Kidney capillary endothelial cell (primary cell): Measurements from ENCODE around the gene APOL4.
"Not testable (repeated sequence)": the region's sequence is repeated elsewhere in the genome, so short reads cannot be mapped to it uniquely, and the experiment has no call there.

Source experiments
- DNase-seq: peaks from one replicate; pipeline ENCODE4 v3.0.0-alpha.2; 2018; ENCODE audit warnings: low spot score

APOL4 gene

DNA sequence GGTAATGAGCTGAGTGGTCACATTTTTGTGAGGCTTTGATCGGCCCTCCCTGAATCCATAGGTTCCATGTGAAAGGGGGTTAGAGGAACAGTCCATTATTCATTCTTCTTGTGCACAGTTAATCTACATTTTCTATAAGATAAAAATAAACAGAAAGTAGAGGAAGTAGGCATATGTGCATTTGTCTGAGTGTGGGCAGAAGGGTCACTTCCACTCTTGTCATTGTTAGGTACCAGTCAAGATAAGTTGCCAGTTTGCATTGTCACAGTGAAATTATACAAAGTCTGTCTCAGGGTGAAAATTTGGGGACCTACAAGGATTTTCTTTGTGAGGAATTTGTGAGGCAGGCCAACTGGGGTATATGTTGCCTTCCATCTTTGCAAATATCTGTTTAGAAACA, 4.6 kb upstream of the APOL4 start:
- no peak for DNase-seq

DNA sequence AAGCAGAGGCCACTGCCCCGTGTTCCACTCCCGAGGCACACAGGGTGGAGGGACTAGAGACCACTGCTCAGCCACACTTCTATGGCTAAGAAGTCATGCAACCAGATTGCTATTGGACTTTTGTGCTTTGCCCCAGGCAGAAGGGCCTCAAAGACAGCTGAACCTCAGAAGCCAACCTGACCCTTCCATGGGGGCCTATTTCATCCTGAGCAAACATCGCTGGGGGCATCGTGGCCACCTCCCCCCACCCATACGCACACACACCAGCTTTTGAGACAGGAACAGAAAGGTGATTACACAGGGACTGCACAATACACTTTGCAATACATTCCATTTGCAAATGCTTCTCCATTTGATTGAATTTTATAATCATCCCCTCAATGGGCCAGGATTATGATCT, 4.0 kb upstream of the APOL4 start:
- DNase-seq: not testable (repeated sequence)

DNA sequence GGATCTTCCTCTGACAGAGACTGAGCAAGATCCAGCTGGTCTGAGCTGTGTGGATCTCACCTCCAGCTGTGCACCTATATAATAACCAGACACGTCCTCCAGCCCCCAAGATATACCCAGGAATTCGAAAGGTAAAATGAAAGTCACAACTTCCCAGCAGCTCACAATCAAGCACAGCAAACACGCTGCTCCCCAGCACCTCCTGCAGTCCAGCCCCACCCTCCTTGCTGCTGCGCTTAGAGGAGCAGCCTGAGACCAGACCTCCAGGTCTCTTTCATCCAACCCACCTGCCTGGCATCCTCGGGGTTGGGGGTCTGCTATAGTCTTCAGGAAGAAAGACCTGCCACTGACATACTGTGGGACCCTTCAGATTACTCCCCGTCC, 3.0 kb upstream of the APOL4 start:
- no peak for DNase-seq

DNA sequence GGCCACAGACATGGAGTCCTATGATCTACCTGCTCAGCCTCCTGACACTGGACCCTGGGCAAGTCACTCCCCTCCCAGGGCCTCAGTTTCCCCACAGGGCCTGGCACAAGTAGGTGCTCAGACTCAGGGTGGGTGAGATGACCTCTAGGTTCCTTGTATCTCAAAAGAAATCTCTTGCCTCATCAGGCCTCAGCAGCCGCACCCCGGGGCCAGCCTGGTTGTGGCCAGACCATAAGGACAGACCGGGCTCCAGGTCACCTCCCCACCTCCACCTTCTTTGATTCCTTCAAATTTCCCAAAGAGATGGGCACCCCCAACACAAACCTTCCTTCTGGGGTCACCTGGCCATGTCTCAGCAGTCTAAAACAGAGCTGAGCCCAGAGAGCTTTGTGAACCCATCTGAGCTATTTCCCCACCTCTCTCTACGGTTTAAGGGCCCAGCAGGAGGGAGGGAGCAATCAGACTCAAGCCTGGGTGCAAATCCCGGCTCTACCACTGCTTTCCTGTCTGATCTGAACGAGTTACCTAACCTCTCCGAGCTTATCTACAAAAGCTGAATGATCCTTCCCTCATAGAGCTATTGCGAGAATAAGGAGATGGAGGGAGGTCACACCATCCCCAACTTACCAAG, 2.5 kb upstream of the APOL4 start:
- DNase-seq: no peak

DNA sequence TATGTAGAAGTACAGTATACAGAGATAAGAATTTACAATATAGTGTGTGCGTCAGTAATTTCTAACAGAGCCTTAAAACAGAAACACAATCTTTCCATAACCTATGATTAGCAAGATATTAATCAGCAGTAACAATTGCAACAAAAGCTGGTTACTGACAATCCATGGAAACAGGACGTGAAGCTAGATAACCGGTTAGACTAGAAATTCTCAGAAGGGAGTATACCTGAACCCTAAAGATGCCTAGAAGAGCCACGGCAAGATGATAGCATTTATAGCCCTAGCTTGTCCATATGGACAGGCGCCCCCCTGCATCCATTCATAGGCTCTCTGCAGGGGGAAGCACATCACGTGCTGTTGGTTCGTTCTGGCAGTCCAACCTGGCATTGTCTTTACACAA, 1.8 kb upstream of the APOL4 start:
- DNase-seq: not testable (repeated sequence)

DNA sequence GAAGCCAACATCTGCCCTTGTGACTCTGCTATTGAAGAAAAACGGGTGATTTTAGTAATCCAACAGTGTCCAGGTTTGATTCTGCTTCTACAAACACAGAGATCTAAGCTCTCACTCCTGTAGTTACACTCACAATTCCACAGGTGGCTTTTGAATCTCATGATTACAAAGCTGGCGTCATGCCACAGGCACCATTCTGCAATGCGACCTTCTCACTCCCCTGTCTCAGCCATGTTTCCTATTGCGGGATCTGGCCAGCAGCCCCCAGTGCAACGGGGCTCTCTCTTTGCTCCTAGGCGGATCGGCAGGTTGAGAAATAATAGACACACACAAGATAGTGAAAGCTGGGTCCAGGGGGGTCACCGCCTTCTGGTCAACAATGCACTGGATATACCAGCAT, 1.3 kb upstream of the APOL4 start:
- DNase-seq: peak; percentile 9

DNA sequence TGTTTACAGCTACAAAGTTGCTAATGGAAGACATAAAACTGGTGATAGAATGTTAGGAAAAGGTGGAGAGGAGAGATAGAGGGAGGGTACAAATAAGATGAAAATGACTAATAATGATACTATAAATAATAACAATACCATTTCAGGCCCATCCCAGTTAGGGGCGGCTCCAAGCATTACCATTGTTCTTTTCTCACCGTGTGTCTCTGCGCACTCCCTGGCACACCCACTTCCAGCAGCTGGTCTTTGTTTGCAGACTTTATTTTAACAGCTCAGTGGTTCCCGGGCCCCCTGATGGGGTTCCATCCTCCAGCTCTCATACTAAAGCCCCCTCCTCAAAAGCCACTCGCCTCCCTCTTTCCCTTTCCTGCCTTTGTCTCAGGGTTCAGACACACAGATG, 584 bp downstream of the APOL4 start:
- DNase-seq: not testable (repeated sequence)

DNA sequence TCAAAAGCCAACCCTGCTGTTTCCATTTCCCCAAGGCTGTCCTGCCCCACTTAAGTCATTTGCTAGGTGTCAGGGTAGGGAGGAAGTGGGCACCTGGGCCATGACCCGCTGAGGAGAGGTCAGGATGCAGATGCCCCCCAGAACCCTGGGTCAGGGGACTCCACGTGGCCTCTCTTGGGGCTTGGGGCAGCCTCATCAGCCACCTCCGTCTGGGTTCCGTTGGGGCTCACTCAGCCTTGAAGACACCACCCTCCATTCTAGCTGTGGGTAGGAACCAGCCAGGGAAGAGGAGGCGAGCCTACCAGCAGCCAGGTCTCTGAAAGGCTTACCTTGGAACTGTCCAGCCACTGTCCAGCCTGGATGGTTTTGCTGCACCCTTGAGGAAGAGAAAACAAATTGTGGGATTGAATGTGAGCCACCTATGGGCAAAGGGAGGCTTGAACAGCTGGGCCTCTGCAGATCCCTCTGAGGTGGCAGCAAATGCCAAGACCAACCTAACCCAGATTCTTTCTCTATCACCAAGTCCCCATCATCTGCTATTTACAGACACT, 2.5 kb downstream of the APOL4 start:
- no peak for DNase-seq

DNA sequence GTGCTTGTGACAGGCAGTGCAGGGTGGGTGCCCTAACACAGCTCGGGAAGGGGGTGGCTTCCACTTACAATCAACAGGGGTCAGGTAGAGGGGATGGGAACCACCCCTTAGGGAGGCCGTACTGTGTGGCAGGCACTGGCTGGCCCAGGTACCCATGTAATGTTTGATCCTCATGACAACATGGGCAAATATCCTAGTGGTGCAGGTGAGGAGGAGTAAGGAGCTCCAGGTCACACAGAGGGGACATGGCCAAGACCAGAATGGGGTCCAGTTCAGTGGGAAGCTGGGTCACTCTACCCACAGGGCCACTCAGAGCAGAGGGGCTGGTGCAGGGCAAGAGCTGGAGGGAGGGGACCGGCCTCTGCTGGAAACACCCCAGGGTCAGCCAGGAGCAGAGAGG, 3.1 kb downstream of the APOL4 start:
- DNase-seq: no peak

DNA sequence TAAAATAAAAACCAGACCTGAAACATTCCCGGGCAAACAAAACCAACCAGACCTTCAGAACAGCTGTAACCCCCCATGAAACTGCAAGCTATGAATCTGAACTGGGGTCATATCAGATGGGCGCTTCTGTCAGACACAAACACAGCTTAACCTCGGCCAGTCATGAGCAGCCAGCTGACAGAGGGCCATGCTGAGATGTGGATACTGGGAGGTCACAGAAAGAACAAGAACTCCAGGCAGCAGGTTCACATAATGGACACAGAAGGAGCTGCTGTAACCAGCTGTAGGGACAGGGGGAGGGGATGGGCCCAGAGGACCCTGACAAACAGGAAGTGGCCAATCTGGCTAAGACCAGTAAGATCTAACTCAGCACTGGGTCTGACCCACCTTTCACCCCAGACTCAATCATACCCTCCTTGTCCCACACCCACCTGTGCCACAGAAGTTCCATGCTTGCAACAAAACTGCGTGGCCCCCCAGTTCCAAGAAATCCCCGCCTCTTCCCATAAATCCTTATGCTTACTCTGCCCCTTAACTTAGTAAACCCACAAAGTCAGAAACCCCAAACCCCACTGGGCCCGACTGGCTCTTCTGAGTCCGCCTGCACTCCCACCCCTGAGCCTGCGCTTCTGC, 4.0 kb downstream of the APOL4 start:
- DNase-seq: no peak

DNA sequence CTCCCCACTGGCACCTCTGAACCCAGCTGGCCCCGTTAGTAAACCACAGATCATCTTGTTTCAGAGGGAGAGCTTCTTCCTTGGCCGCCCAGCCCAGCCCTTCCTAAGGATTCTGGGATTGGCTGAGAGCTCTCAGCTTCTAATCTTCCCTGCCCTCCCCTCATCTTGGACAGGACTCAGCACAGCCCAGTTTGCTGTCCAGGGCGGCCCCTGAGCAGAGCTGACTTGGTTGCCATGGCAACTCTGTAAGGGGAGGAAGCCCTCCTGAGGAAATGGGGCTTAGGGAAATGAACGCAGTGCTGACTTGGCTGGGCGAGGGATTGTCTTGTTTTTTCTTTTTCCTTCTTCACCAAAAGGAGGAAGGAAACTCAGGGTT, 4.6 kb downstream of the APOL4 start:
- DNase-seq: peak; percentile 81

DNA sequence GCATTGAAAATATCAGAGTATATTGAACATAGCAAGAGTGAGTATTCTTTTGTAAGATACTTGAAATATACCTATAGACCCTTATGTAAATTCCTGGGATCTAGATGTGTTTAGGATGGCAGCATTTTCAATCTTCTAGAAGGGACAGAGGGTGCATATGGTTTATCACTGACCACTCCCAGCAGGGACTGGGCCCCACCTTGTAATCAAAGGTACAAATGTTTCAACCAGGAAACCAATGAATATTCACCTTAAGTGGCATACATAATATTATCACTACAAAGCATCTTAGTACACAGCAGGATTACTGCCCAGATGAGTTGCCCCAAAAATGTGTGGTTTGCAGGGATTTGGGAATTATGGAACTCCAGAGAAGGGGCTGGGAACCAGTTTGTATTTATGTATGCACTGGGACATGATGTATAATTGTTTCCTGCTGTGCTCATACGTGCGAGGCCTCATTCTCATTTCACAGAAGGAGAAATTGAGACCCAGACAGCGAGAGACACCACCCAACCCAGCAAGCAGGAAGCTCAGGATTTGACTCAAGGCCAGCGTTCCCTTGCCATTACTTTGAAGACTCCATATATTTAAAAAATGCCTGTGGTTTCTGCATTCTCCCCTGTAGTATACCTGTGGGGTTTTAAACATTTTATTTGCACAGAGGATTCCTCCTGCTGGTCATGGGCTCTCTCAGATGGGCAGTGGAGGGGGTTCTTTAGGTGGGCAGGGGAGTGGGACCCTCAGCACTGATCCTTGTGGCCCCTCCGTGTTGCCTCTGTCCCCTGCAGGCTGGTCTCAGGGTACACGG, 5.2 kb downstream of the APOL4 start:
- DNase-seq: no peak

DNA sequence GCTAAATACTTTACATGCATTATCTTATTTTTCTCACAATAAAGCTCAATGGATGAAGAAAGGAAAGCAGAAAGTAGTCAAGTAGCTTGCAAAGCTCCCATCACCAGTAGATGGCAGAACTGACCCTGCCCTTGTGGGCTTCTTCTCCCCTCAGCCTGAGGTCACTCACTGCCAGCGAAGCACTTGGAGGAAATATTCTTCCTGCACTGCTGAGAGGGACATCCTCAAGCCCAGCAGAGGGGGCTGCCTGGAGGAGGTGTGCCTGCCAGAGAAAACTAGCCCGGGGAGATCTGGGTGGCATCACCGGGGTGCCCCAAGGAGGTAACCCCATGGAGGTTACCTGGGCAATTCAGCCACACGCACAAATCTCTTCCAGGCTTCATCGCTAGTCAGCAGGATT, 6.6 kb downstream of the APOL4 start:
- DNase-seq: peak; percentile 70

DNA sequence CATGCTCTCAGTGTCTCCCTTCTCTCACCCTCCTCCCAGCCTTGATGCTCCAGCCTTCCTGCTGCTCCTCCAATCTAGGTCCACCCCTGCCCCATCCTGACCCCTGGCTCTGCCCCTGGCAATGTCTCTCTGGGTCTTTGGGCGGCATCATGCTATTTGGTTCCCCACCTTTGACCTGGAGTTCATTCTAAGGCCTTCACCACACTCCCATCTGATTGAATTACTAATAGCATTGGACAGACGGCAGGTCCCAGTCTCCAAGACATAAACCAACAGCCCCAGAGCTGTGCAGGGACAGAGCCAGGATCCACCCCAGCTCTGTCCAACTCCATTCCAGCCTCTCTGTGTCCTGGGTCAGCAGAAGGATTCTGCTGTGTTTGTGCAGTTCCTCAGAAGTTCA, 7.2 kb downstream of the APOL4 start:
- no peak for DNase-seq

DNA sequence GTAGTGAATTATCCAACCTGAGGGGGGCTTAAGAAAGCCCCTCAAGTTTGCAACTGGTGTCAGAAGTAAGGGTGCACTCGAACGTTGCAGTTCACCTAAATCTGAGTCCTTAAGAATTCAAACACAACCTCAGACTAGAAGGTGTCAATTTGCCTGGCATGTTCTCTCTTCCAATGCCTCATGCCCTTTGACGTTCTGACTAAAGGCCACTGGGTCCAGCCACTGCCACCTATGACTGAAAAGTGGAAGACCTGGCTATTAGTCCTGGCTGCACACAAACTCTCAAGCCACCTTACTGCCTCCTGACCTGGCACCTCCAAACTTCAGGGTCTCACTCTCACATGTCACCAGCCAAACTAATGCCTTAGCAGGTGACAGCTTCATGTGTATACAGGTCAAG, 8.0 kb downstream of the APOL4 start:
- DNase-seq: no peak

DNA sequence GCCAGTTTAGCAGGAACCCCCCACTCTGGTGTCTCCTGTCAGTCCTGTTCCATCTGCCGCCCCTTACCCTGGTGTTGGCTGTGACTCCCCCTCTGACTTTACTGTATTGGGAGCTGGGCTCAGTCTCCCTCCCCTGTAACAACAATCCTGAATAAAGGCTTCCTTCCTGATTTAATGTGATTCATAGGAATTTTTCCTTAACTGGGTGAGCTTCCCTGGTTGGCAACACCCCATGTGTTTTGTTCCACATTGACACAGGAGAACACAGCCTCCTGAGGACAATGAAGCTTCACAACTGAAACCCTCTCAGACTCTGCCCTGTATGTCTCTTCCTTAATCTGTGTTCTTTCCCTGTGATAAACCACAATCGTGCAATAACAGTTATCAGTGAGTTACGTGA, 8.4 kb downstream of the APOL4 start:
- no peak for DNase-seq

DNA sequence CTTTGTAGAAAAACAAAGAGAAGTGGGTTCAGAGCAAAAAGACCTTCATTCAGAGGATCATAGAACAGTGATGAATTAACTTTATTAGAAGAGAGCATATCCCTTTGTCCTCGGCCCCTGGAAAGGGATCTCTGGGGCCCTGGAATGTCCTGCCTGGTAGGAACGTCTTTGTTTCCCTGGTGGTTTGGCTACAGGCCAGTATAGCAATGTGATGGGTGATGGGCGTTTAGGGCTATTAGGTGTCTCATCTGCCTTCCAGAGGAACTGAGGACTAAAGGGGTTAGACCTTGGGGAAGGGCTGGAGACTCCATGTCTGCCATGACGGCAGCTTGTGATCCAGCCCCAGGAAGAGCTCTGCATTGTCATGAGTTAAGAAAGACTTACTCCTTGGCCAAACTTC, 9.1 kb downstream of the APOL4 start:
- peak; percentile 51 for DNase-seq

DNA sequence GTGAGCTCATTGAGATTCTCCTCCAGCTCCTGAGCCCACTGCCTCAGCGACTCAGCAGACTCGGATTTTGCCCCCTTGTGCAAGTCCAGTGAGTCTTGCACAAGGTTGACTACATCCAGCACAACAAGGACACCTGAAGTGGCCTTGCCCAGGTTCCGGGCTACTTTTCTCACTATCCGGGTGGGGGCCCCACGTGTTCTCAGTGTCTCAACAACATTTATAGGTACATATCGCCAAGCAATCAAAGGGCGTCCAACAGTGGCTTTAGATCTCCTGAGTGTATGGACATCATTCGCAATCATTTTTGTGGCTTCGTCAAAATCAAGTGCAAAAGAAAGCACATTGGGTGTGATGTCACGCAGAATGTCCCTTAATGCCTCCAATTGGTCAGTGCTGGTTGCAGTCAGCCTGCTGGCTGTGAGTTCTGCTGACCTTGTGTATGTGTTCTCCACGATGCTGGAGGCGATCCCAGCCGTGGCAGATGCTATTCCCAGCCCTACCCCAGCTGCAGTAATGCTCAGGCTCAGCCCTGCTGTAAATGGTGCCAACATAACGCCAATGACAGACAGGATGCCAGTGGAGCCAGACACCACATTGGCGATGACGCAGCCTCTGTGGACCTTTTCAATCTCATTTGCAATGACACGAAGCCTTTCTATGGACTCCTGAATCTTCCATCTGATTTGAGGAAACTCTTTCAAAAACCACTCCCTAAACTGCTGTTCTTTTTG, 10.3 kb downstream of the APOL4 start:
- no peak for DNase-seq

DNA sequence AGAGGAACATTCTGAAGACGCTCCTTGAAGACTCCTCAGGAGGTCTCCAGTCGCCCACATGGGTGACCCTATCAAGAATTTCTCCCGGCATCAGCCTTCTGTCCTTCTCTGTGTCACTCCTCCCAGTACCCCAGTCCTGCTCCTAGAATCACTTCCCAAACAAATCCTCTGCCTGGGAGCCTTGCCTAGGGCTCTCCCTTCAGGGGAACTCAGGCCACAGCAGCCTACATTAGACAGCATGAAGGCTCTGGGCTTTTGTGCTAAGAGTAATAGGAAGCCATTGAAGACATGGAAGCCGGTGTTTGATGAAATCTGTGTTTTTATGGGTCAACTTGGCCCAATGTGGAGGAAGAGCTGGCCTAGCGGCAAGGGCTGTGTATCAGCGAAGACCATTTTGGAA, 13.7 kb downstream of the APOL4 start:
- not testable (repeated sequence) for DNase-seq

DNA sequence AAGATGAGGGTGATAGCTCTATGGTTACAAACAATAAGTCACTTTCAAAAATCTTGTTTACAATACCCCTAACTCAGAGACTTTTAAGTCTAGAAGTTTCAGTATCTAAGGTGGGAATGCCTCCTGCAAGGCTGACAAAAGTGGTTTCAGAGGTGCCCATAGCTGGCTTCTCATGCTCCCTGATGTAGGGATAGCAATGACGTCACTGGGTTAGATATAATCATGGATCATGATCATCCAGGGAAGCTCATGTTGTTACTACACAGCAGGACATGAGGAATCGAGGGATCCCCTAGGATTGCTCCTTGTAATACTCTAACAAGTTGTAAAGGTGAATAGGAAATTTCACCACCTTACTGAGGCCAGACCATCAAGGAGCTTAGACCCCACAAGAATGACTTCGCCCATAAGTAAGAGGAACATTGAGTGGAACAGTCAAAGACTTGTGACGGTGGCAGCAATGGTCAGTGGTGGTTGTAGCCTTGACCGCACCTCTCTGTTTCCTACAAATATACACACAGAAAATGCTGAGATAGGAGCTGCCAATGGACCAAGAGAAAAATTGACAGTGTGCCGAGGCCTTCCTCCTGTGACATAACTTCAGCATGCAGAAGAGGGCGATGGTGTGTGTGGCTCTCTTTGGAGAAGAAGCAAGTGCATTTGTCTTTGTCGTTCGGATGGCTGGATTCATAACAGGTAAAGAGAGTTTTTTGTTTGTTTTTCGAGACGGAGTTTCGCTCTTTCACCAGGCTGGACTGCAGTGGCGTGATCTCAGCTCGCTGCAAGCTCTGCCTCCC, 15.6 kb downstream of the APOL4 start:
- DNase-seq: no peak

DNA sequence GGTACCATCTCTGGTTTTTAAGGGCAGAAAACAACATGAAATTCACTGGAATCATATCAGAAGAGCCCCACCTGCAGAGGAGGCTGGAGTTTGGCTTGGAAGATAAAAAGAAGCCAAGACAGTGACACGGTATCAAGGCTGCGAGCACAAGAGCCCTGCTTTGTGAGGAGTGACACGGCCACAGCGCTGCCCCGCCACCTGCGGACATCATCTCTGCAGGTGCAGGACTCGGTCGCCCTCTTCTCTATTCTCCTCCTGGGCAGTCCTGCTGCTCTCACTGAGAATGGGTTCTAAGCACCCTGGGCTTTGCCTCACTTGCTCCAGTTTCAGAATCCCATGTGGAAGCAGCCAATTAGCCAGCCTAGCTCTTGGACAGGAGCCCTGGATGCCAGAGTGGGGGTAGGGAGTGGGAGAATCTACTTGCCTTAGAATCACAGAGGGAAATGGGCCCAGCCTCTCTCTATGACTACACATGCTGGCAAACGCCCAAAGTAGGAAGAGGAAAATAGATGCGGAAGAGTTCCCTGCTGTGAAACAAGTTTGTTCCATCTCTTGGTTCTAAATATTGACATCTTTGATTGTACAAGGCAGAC, 17.1 kb downstream of the APOL4 start:
- DNase-seq: no peak
